ENCODE measurements around the gene ATP10A.

- TF ChIP-seq, protein P1, sequence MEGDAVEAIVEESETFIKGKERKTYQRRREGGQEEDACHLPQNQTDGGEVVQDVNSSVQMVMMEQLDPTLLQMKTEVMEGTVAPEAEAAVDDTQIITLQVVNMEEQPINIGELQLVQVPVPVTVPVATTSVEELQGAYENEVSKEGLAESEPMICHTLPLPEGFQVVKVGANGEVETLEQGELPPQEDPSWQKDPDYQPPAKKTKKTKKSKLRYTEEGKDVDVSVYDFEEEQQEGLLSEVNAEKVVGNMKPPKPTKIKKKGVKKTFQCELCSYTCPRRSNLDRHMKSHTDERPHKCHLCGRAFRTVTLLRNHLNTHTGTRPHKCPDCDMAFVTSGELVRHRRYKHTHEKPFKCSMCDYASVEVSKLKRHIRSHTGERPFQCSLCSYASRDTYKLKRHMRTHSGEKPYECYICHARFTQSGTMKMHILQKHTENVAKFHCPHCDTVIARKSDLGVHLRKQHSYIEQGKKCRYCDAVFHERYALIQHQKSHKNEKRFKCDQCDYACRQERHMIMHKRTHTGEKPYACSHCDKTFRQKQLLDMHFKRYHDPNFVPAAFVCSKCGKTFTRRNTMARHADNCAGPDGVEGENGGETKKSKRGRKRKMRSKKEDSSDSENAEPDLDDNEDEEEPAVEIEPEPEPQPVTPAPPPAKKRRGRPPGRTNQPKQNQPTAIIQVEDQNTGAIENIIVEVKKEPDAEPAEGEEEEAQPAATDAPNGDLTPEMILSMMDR (optimal IDR thresholded peaks at IDR 0.05 in 1 of 3, IDR thresholded peaks at IDR 0.05 in 1 of 3, conservative IDR thresholded peaks at IDR 0.05 in 1 of 3; ENCODE audit: extremely low read depth in 1 of 3, insufficient read depth in 2 of 3, low read length in 3 of 3) = no peak
- TF ChIP-seq EZH2 (IDR thresholded peaks at IDR 0.05; ENCODE audit: low read length) = no peak
These were observed 12.7 kb downstream of the ATP10A start for GRCh38 chr15:25850154-25851111.
